Effector memory CD8-positive, alpha-beta T cell (primary cell): Measurements from ENCODE around the gene TIMM44.

ENCODE experiments used
- ATAC-seq: fragments of 150-1000 bp; cut with Tn5 transposase; replicated peaks from 2 replicates; pipeline ENCODE4 v1.10.0; 2021; ENCODE audit warnings: mild to moderate bottlenecking, moderate library complexity
- DNase-seq, 3 experiments: peaks; one replicate each; pipeline ENCODE4 v3.0.0; 2021
- H3K27ac Mint-ChIP-seq, 2 donors: one replicate each; pipeline ENCODE4 v1.8.0; 2022; ENCODE audit warnings: mild to moderate bottlenecking in 2 of 2, mixed read lengths in 2 of 2, moderate library complexity in 2 of 2
- H3K27me3 Mint-ChIP-seq, 2 donors: one replicate each; pipeline ENCODE4 v1.8.0; 2022; ENCODE audit warnings: mixed read lengths in 2 of 2
- H3K36me3 Mint-ChIP-seq: one replicate; pipeline ENCODE4 v1.8.0; 2022; ENCODE audit warnings: mild to moderate bottlenecking, moderate library complexity, mixed read lengths; ENCODE audit not compliant: insufficient read depth
- H3K4me1 Mint-ChIP-seq, 2 donors: one replicate each; pipeline ENCODE4 v1.8.0; 2022; ENCODE audit warnings: low read depth in 2 of 2, mixed read lengths in 2 of 2
- H3K4me3 Mint-ChIP-seq, 2 donors: one replicate each; pipeline ENCODE4 v1.8.0; 2022; ENCODE audit warnings: mild to moderate bottlenecking in 2 of 2, mixed read lengths in 2 of 2, moderate library complexity in 2 of 2
- H3K9me3 Mint-ChIP-seq, 2 donors: one replicate each; pipeline ENCODE4 v1.8.0; 2022; ENCODE audit warnings: mixed read lengths in 2 of 2

The TIMM44 gene

DNA sequence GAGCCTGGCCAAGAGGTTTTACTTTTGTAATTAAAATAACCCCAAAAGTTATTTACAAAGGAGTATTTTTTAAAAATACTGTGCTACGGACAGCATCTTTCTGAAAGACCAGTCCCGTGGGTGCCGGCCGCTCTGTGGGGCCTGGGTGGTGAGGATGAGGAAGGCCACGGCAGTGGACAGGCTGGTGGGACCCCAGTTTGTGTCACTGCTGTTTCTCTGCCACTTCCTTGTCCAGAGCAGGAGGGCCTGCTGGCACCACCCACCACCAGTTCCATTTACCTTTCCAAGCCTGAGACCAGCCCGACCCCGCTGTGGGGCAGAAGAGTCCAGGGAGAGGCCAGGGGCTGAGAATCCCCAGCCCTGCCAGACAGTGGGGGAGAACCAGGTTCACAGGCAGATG, 38.2 kb upstream of the TIMM44 start:
- no peaks in the 10 kb centered on the region for H3K9me3 Mint-ChIP-seq
- H3K4me3 Mint-ChIP-seq, result no peak overlapping the region
- H3K36me3 Mint-ChIP-seq, result peaks cover 15% of the 10 kb centered on the region
- peaks cover 8 to 16% of the 10 kb centered on the region in 2 donors for H3K4me1 Mint-ChIP-seq
- H3K27ac Mint-ChIP-seq, result no peak overlapping the region
- no peaks in the 10 kb centered on the region for H3K27me3 Mint-ChIP-seq
- ATAC-seq (no peak), DNase-seq (no peak)

DNA sequence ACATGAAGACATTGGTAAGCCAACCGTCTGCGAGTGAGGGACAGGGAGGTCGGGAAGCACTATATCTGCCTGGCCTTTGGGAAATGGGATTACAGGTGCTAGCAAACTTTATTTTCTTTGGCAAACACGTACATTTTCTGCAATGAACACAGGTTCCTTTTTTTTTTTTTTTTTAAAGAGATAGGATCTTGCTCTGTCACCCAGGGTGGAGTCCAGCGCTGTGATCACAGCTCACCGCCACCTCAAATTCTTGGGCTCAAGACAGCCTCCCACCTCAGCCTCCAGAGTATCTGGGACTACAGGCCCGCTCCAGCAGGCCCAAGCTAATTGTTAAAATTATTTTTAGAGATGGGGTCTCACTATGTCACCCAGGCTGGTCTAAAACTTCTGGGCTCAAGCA, 37.7 kb upstream of the TIMM44 start:
- DNase-seq (no peak), ATAC-seq (no peak)
- Mint-ChIP-seq H3K4me1 (peaks cover 8 to 11% of the 10 kb centered on the region in 2 donors), H3K9me3 (no peaks in the 10 kb centered on the region), H3K27me3 (no peaks in the 10 kb centered on the region), H3K27ac (no peak overlapping the region), H3K4me3 (no peak overlapping the region), H3K36me3 (peaks cover 12% of the 10 kb centered on the region)

DNA sequence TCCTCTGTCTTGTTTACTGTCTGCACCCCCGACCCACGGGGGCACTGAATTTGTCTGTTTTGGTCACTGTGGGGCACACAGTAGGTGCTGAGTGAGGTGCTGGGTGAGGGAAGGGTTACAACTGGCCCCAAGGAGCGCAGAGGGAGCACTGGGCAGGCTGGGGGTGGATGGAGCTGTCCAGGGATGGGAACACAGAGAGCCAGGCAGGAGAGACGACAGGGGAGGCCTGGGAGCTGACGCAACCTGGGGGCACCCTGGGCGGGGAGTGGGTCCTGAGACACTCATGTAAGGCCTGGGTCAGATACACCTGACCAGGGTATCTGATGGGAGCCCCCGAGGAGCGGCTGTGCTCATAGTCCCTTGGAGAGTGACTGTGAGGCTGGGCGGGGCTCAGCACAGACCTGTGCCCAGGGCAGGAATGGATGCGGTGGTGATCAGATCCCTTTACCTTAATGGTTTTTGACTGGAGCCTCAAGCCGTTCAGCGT, 37.2 kb upstream of the TIMM44 start:
- no peak for ATAC-seq
- H3K4me1 Mint-ChIP-seq, result peaks cover 5 to 6% of the 10 kb centered on the region in 2 donors
- H3K4me3 Mint-ChIP-seq, result no peak overlapping the region
- H3K9me3 Mint-ChIP-seq, result no peaks in the 10 kb centered on the region
- no peaks in the 10 kb centered on the region for H3K27me3 Mint-ChIP-seq
- H3K27ac Mint-ChIP-seq, result no peak overlapping the region
- peaks cover 17% of the 10 kb centered on the region for H3K36me3 Mint-ChIP-seq
- DNase-seq, result no peak

DNA sequence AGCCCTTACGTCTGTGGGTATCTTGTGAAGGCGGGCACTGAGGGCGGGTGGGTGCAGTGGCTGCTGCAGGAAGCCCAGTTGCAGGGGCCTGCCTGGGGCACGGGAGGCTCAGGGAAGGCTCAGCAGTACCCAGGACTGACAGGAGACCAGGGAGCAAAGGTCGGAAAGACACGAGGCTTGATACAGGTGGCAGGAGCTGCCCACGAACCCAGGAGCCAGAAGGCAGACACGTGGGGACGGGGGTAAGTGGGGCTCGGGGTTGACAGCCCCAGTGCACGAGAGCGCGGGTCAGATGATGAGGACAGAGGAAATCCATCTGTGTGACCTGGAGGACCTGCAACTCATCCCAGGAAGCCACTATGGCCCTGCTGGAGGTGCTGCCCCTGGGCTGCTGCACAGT, 36.7 kb upstream of the TIMM44 start:
- ATAC-seq, result no peak
- H3K27me3 Mint-ChIP-seq, result no peaks in the 10 kb centered on the region
- H3K27ac Mint-ChIP-seq, result no peak overlapping the region
- H3K9me3 Mint-ChIP-seq, result no peaks in the 10 kb centered on the region
- peaks cover 18% of the 10 kb centered on the region for H3K36me3 Mint-ChIP-seq
- peaks cover 5 to 6% of the 10 kb centered on the region in 2 donors for H3K4me1 Mint-ChIP-seq
- DNase-seq, result no peak
- H3K4me3 Mint-ChIP-seq, result no peak overlapping the region

DNA sequence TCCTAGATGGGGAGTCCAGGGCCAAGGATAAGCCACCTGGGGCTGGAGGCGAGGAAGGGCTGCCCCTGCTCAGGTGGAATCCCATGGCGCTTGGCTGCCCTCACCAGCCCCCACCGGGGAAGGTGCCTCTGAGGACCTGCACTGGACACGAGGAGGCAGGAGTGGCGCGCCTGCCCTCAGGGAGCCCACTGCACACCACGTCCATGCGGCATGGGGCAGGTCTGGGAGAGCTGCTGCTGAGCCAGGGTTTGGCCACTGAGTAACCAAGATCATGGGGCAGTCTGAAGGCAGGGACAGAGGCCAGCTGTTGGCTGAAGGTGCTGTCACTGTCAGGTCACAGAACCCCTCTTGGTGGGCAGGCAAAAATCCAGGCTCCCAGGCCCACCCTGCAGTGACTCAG, 36.1 kb upstream of the TIMM44 start:
- Mint-ChIP-seq H3K36me3 (peaks cover 18% of the 10 kb centered on the region), H3K27me3 (no peaks in the 10 kb centered on the region), H3K4me3 (no peak overlapping the region), H3K27ac (no peak overlapping the region), H3K9me3 (no peaks in the 10 kb centered on the region), H3K4me1 (peaks cover 4 to 6% of the 10 kb centered on the region in 2 donors)
- DNase-seq (no peak), ATAC-seq (no peak)

DNA sequence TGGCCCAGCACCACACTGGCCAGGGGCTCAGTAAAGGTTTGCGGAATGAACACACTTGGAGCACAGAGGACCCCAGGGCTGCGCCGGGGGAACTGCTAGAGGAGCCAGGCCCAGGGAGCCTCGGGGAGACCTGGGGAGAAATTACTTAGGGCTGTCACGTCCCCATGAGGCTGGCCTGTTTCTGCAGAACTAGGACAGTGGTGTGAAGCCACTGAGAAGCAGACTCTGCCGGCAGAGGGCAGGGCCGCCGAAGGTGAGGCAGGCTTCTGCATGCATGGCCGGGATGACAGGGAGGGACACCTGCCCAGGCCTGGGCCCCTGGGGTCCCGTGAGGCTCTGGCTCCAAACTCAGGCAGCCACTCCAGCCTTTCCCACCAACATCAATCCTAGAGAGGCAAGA, 35.5 kb upstream of the TIMM44 start:
- DNase-seq (no peak), ATAC-seq (no peak)
- H3K4me1 Mint-ChIP-seq, result peaks cover 2 to 4% of the 10 kb centered on the region in 2 donors
- no peak overlapping the region for H3K27ac Mint-ChIP-seq
- no peak overlapping the region for H3K4me3 Mint-ChIP-seq
- peaks cover 22% of the 10 kb centered on the region for H3K36me3 Mint-ChIP-seq
- H3K27me3 Mint-ChIP-seq, result no peaks in the 10 kb centered on the region
- no peaks in the 10 kb centered on the region for H3K9me3 Mint-ChIP-seq

DNA sequence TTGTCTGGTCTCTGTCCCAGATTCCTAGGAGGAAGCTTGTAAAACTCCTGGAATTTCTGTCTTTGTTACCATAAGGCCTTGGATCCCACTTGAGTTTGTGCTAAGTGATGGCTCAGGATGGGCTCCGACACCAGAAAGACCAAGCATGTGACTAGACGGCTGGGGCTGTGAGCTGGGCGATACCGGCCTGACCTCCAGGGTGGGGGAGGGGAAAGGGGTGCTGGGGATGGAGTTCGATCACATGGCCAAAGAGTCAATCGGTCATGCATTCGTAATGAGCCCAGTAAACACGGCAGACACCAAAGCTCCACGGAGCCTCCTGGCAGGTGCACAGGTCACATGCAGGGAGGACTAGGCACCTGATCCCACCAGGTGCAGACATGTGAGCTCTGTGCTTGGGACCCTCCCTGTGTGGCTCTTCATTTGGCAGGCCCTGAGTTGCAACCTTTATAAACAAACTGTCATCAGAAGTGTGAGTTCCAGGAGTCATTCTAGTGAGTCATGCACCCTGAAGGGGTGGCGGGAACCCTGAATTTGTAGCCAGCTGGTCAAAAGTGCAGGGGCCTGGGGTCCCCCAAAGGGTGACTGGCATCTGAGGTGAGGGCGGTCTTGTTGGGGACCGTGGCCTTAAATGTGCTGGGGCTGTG, 34.8 kb upstream of the TIMM44 start:
- no peak for DNase-seq
- ATAC-seq, result no peak
- no peaks in the 10 kb centered on the region for H3K4me1 Mint-ChIP-seq
- peaks cover 29% of the 10 kb centered on the region for H3K36me3 Mint-ChIP-seq
- no peak overlapping the region for H3K27ac Mint-ChIP-seq
- H3K4me3 Mint-ChIP-seq, result no peak overlapping the region
- no peaks in the 10 kb centered on the region for H3K9me3 Mint-ChIP-seq
- no peaks in the 10 kb centered on the region for H3K27me3 Mint-ChIP-seq

DNA sequence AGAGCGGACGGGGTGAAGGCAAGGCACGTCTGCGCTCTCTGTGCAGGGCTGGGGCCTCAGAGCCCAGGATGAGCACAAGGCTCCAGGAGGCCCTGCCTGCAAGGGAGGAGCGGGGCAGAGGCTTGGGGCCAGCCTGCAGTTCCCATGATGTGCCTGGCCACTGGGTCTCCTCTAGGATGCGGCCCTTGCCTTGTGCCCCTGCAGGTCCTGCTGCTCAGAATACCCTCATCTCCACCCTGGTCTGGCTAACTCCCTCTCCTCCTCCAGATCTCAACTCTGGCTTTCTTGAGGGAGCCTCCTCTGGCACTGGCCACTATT, 34.2 kb upstream of the TIMM44 start:
- ATAC-seq (no peak), DNase-seq (no peak)
- Mint-ChIP-seq H3K27me3 (no peaks in the 10 kb centered on the region), H3K36me3 (peaks cover 32% of the 10 kb centered on the region), H3K27ac (no peak overlapping the region), H3K9me3 (no peaks in the 10 kb centered on the region), H3K4me1 (no peaks in the 10 kb centered on the region), H3K4me3 (no peak overlapping the region)

DNA sequence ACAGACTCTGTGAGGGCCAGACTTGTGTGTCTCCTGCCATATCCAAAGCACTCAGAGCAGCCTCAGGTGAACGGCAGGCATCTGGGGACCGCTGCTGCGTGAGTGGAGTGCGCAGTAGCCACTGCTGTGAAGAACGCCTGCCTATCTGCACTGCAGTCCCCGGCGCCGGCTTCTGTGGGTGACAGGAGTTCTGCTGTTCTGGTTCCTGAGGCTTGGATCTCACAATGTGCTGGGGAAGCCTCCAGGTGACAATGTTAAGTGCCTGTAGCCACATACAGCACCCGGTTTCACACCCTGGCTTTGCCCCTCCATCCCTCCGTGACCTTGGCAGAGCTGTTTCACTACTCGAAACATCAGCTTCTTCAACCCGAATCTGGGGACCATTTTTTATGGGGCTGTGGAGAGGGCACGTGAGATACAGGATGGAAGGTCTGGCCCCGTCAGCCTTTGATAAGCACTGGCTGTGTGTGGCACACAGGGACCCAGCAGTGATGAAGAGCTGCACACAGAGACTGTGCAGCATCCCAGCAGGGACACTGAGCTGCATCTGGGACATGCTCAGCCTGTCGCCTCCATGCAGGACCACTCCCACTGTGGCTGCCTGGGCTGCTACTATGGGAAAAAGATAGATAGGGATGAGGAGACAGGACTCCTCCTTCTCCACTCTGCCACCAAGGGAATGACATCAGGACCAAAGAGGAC, 33.7 kb upstream of the TIMM44 start:
- Mint-ChIP-seq H3K27ac (no peak overlapping the region), H3K4me3 (no peak overlapping the region), H3K27me3 (no peaks in the 10 kb centered on the region), H3K36me3 (peaks cover 35% of the 10 kb centered on the region), H3K4me1 (no peaks in the 10 kb centered on the region), H3K9me3 (no peaks in the 10 kb centered on the region)
- no peak for ATAC-seq
- no peak for DNase-seq

DNA sequence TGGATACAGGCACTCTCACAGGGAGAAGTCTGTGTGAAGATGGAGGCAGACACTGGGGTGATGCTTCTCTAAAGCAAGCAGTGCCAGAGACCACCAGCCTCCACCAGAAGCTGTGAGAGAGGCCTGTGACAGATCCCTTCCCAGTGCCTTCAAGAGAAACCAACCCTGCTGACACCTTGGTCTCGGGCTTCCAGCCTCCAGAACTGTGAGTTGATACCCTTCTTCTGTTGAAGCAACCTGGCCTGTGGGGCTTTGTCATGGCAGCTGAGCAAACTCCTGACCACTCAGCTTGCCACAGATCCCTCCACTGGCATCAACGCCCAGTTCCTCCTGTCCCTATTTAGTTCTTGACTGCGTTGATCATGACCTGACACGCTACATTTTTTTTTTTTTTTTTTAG, 33.0 kb upstream of the TIMM44 start:
- no peak for ATAC-seq
- no peak overlapping the region for H3K4me3 Mint-ChIP-seq
- H3K36me3 Mint-ChIP-seq, result peaks cover 37% of the 10 kb centered on the region
- H3K4me1 Mint-ChIP-seq, result no peaks in the 10 kb centered on the region
- no peak for DNase-seq
- H3K27ac Mint-ChIP-seq, result no peak overlapping the region
- no peaks in the 10 kb centered on the region for H3K9me3 Mint-ChIP-seq
- H3K27me3 Mint-ChIP-seq, result no peaks in the 10 kb centered on the region

DNA sequence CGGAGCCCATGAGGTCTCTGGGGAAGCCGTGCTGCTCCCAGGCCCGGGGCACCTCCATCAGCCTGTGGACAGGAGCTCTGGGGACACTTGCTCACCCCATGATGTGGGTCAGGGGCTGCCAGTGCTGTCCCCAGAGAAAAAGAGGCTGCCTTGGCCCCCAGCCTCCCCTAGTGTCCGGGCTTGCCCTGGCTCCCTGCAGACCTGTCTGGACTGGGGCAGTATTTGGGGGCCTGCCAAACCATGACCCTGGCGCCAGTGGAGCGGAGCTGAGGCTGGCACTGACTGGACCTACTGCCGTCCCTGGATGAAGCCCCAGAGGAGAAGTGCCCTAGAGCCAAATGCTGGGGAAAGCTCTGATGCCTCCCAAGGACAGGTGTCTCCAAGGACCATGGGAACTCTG, 31.6 kb upstream of the TIMM44 start:
- H3K27ac Mint-ChIP-seq, result no peak overlapping the region

DNA sequence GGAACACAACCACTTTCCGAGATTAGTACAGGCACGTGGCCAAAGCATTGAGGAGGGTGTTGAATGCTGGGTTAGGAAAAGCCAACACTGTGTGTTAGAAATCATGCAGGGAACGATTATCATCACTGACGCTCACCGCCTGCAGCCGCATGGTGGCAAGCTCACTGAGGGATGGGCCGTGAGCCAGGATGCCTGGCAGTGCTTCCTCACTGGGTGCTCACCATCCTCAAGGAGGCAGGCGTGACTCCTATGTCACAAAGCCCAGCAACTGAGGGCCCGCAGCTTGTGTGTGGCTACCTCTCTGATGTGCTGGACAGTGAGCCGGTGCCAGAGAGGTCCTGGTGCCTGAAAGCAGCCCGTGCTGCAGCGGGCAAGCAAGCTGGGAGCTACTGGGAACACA, 30.4 kb upstream of the TIMM44 start:
- H3K27ac Mint-ChIP-seq, result no peak overlapping the region
- DNase-seq (no peak), ATAC-seq (no peak)
- no peaks in the 10 kb centered on the region for H3K9me3 Mint-ChIP-seq
- H3K27me3 Mint-ChIP-seq, result no peaks in the 10 kb centered on the region
- no peaks in the 10 kb centered on the region for H3K4me1 Mint-ChIP-seq
- H3K36me3 Mint-ChIP-seq, result peaks cover 50% of the 10 kb centered on the region
- no peak overlapping the region for H3K4me3 Mint-ChIP-seq

More for the DNA sequence above, 31.6 kb upstream of the TIMM44 start:
- Mint-ChIP-seq H3K4me3 (no peak overlapping the region), H3K27me3 (no peaks in the 10 kb centered on the region), H3K9me3 (no peaks in the 10 kb centered on the region), H3K4me1 (no peaks in the 10 kb centered on the region), H3K36me3 (peaks cover 45% of the 10 kb centered on the region)
- DNase-seq, result no peak
- ATAC-seq, result no peak

DNA sequence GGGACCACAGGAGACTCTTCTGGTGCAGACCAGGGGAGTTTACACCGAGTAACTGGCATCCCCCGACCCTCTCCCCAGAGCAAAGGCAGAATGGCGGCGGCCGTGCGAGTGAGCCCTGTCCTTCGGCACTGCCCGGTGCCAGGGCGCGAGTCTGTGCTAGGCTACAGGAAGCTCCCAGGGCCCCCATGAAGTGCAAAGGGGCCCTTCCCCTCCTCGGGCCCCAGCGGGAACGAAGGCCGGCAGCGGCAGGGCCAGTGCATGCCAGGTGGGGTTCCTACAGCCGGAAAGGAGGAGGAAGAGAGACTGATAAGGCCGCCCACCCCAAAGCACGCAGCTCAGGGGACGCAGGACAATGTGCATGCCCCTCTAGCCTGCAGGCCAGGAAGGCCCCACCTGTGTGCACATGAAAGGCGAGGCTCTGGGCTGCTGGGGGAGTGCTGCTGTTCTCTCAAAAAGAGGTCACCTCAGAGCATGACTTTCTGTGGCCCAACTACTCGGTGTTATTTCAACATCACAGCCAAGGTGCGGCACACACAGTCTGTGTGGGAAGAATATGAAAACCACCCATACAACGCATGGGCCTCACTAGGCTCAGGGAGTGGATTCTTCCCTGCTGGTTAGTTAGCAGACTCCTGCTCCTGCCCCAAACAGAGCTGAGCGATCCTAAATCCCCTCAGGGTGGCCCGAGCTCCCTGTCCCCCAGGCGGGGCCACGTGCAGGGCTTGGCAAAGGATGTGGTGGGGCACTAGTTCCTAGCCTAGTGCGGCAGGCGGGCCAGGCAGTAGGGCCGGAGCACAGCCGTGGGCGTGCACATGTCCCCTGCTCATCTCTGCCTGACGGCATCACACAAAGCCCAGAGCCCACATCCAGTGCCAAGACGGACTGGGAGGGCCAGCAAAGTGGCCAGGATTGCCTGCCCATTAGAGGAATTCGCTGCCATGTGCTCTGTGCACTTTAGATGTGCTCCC, 28.4 kb upstream of the TIMM44 start:
- Mint-ChIP-seq H3K9me3 (no peaks in the 10 kb centered on the region), H3K27ac (no peak overlapping the region), H3K36me3 (peaks cover 54% of the 10 kb centered on the region), H3K27me3 (no peaks in the 10 kb centered on the region), H3K4me3 (no peak overlapping the region), H3K4me1 (no peaks in the 10 kb centered on the region)
- ATAC-seq (no peak), DNase-seq (no peak)
